GM18868 (cell line): Measurements from ENCODE around the gene REST.

Experiments used
- ATAC-seq: cut with Tn5 transposase; IDR thresholded peaks from one replicate; pipeline ENCODE4 v1.9.1; 2021; ENCODE audit warnings: mild to moderate bottlenecking, moderate library complexity; ENCODE audit not compliant: unreplicated experiment

REST gene

GRCh38 chr4:56976837-56977320 lies 69.2 kb downstream of the REST start:
- peak; percentile 30 for ATAC-seq

- peak; percentile 84 for ATAC-seq
Observed at GRCh38 chr4:56977321-56978012, 69.8 kb downstream of the REST start, which contains the start of gene NOA1. TSS of gene NOA1 (minus strand) at chr4:56977606. CDS start at chr4:56977585, 21 bp downstream.

DNA sequence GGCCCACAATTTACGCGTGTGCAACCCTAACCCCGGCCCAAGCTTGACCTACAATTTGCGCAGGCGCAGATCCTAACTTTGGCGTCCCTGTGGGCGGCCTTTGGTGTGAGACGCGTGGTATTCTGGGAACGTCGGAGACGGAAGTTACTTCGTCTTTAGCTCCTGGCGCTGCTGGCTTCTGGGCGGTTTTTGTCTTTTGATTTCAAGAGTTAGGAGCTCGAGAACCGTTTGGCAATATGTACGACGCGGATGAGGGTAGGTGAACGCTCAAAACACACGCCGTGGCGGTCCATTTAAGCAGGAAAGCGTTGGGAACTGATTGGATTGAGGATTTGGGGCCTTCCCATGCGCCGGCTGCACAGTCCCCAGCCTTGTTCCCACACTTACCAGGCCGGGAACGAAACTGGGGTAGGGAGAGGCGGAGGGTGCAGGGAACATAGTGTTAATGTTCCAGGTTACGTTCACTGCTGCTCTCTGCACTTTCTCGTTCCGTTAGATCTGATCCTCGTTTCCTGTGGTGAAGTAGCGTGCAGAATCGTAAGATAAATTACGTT lies 71.1 kb downstream of the REST start, which contains the start of gene POLR2B:
POLR2B (plus strand) TSS at position 147 of the 554 bp plus-strand sequence; CDS start at position 237, 90 bp downstream.
- ATAC-seq = peak; percentile 49

GRCh38 chr4:56979421-56980072 lies 71.8 kb downstream of the REST start:
- no peak for ATAC-seq

DNA sequence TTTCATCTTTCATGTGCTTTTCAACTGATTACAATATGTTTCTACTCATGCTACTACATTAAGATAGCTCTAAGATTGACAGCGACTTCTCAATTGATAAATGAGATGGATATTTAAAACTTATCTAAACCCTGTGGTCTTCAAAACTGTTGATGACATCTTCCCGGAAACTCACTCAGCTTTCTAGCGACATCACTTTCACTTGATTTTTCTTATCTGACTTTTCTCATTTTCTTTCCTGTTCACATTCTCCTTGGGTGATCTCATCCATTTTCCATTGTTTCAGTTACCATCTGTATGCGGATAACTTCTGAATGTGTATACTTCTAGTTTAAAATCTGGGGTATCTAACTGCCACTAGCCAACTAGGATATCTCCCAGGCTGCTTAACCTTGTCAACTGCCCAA lies 74.1 kb downstream of the REST start:
- no peak for ATAC-seq

- no peak for ATAC-seq
Observed at GRCh38 chr4:56986192-56986591, 78.5 kb downstream of the REST start.

DNA sequence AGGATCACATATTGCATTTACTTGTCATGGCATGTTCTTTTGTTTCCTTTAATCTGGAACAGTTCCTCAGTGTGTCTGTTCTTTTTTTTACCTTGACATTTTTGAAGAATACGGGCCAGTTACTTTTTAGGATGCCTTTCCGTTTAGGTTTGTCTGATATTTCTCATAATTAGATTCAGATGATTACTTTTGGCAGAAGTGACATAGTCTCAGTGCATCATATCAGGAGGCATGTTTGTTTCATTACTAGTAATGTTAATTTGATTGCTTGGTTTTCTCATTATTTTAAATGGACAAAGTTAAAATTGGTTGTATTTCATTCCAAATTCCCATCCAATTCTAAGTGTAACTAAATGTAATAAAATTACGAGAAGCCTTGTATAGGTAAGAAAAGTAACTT lies 79.3 kb downstream of the REST start:
- no peak for ATAC-seq

- no peak for ATAC-seq
Observed at GRCh38 chr4:56990109-56990905, 82.6 kb downstream of the REST start.

DNA sequence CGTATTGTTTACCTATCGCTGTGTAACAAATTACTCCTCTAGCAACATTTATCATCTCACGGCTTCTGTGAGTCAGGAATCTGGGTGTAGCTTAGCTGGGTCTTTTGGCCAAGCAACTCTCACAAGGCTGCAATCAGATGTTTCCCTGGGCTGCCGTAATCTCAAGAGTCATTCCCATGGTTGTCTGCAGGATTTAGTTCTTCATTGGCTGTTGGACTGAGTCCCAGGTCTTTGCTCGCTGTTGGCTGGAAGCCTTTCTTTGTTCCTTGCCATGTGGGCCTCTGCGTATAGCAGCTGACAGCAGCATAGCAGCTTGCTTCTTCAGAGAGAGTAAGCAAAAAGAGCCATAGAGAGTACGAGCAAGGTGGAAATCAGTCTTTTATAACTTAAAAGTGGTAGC lies 87.8 kb downstream of the REST start:
- ATAC-seq = no peak

- no peak for ATAC-seq
Observed at GRCh38 chr4:56999751-57000150, 92.1 kb downstream of the REST start.

- ATAC-seq = no peak
Observed at GRCh38 chr4:57013543-57014120, 105.9 kb downstream of the REST start.
